Central memory CD4-positive, alpha-beta T cell (primary cell): ENCODE data around the gene TRPV4.
"Not testable (repeated sequence)": the region's sequence is repeated elsewhere in the genome, so short reads cannot be mapped to it uniquely, and the experiment has no call there.

Source experiments
- DNase-seq: peaks from one replicate; pipeline ENCODE4 v3.0.0; 2022

Gene TRPV4

GRCh38 chr12:109858764-109859163, 25.6 kb upstream of the TRPV4 start:
- DNase-seq: no peak

GRCh38 chr12:109857715-109858114, 24.5 kb upstream of the TRPV4 start:
- DNase-seq: no peak

GRCh38 chr12:109855377-109855776, 22.2 kb upstream of the TRPV4 start:
- no peak for DNase-seq

GRCh38 chr12:109850518-109850917, 17.3 kb upstream of the TRPV4 start:
- DNase-seq: not testable (repeated sequence)

GRCh38 chr12:109847142-109847735, 14.0 kb upstream of the TRPV4 start:
- no peak for DNase-seq

GRCh38 chr12:109845824-109846205, 12.6 kb upstream of the TRPV4 start:
- no peak for DNase-seq

- DNase-seq: peak; percentile 76
Measured at GRCh38 chr12:109844983-109845823, 12.0 kb upstream of the TRPV4 start.

GRCh38 chr12:109844091-109844490, 10.9 kb upstream of the TRPV4 start:
- no peak for DNase-seq

GRCh38 chr12:109842021-109842420, 8.8 kb upstream of the TRPV4 start:
- no peak for DNase-seq

GRCh38 chr12:109841356-109841755, 8.2 kb upstream of the TRPV4 start:
- no peak for DNase-seq

- DNase-seq: no peak
Measured at GRCh38 chr12:109840305-109841074, 7.3 kb upstream of the TRPV4 start.

- no peak for DNase-seq
Measured at GRCh38 chr12:109839444-109839843, 6.2 kb upstream of the TRPV4 start.

- no peak for DNase-seq
Measured at GRCh38 chr12:109836916-109837315, 3.7 kb upstream of the TRPV4 start.

- no peak for DNase-seq
Measured at GRCh38 chr12:109835827-109836226, 2.6 kb upstream of the TRPV4 start.

GRCh38 chr12:109832541-109833306, 474 bp downstream of the TRPV4 start:
- DNase-seq: no peak

GRCh38 chr12:109831929-109832328, 1.3 kb downstream of the TRPV4 start:
- no peak for DNase-seq

GRCh38 chr12:109831365-109831764, 1.8 kb downstream of the TRPV4 start:
- DNase-seq: no peak

GRCh38 chr12:109830718-109831117, 2.5 kb downstream of the TRPV4 start:
- no peak for DNase-seq

- DNase-seq: no peak
Measured at GRCh38 chr12:109830267-109830666, 2.9 kb downstream of the TRPV4 start.

- DNase-seq: no peak
Measured at GRCh38 chr12:109829667-109830066, 3.5 kb downstream of the TRPV4 start.

- no peak for DNase-seq
Measured at GRCh38 chr12:109828754-109829511, 4.3 kb downstream of the TRPV4 start.
